HEK293 (cell line): ENCODE measurements around the gene AGTR1.

Source experiments
- CTCF ChIA-PET: fragments of 350-600 bp; formaldehyde crosslinking; extraction: SDS; loops from one replicate; lab custom pipeline; 2021; ENCODE audit warnings: antibody characterized with exemption; lab: Yijun Ruan, JAX
- POLR2A ChIA-PET: fragments of 300-600 bp; formaldehyde crosslinking; extraction: SDS; loops from one replicate; lab custom pipeline; 2020; ENCODE audit warnings: antibody characterized with exemption, inconsistent platforms; lab: Yijun Ruan, JAX
- H3K27ac ChIP-seq: fragments of 200-500 bp; sonication (Bioruptor generic); 2 replicates; pipeline ENCODE4 v1.5.1; 2014; ENCODE audit warnings: low read depth, low read length, control low read depth, inconsistent platforms; ENCODE audit errors: extremely low read depth
- H3K36me3 ChIP-seq, 2 experiments: fragments of 200-500 bp in 1 of 2; sonication (Bioruptor generic) in 1 of 2; 1 replicate in 1 of 2; 2 replicates in 1 of 2; pipeline ENCODE4 v1.5.1; 2014 to 2017; ENCODE audit warnings: inconsistent platforms in 2 of 2, low read length in 2 of 2; ENCODE audit not compliant: control insufficient read depth in 2 of 2, insufficient read depth in 1 of 2
- H3K4me1 ChIP-seq: fragments of 200-500 bp; sonication (Bioruptor generic); 2 replicates; pipeline ENCODE4 v1.5.1; 2014; ENCODE audit warnings: mild to moderate bottlenecking, low read length, inconsistent platforms; ENCODE audit not compliant: control insufficient read depth, insufficient read depth
- H3K4me3 ChIP-seq: 2 replicates; pipeline ENCODE4 v1.5.1; 2011; ENCODE audit warnings: low read depth, mild to moderate bottlenecking, control low read depth, low read length, moderate library complexity
- H3K9me3 ChIP-seq: fragments of 200-500 bp; sonication (Bioruptor generic); 2 replicates; pipeline ENCODE4 v1.5.1; 2014; ENCODE audit warnings: low read depth, low read length, inconsistent platforms; ENCODE audit not compliant: control insufficient read depth, insufficient read depth
- GFI1B ChIP-seq: fragments of 450-650 bp; formaldehyde crosslinking; IDR thresholded peaks from 2 replicates; pipeline ENCODE4 v1.5.1; 2016; ENCODE audit warnings: missing biosample characterization, missing genetic modification characterization
- GLI2 ChIP-seq: fragments of 450-650 bp; formaldehyde crosslinking; IDR thresholded peaks from 2 replicates; pipeline ENCODE4; 2017; ENCODE audit warnings: missing biosample characterization, missing genetic modification characterization, low read depth, borderline replicate concordance
- HOXA7 ChIP-seq: sonication (generic); formaldehyde crosslinking; IDR thresholded peaks from 2 replicates; pipeline ENCODE4 v1.8.1; 2022; ENCODE audit warnings: missing genetic modification reagents, borderline replicate concordance
- IKZF3 ChIP-seq: fragments of 450-650 bp; IDR thresholded peaks from 2 replicates; pipeline ENCODE4 v1.5.0; 2018; ENCODE audit warnings: missing biosample characterization, mild to moderate bottlenecking, missing genetic modification characterization, moderate library complexity
- KLF7 ChIP-seq: fragments of 450-650 bp; formaldehyde crosslinking; IDR thresholded peaks from 2 replicates; pipeline ENCODE4 v1.5.1; 2016; ENCODE audit warnings: missing biosample characterization, missing genetic modification characterization, borderline replicate concordance
- MYNN ChIP-seq: fragments of 450-650 bp; formaldehyde crosslinking; IDR thresholded peaks from 2 replicates; pipeline ENCODE4 v1.5.1; 2016; ENCODE audit warnings: missing biosample characterization, missing genetic modification characterization, borderline replicate concordance
- RBAK ChIP-seq: fragments of 450-650 bp; formaldehyde crosslinking; IDR thresholded peaks from 2 replicates; pipeline ENCODE4 v1.5.1; 2016; ENCODE audit warnings: missing biosample characterization, missing genetic modification characterization
- SALL2 ChIP-seq: fragments of 450-650 bp; formaldehyde crosslinking; IDR thresholded peaks from 2 replicates; pipeline ENCODE4 v1.5.0; 2017; ENCODE audit warnings: missing biosample characterization, mild to moderate bottlenecking, missing genetic modification characterization, borderline replicate concordance
- ZNF10 ChIP-seq: fragments of 450-650 bp; formaldehyde crosslinking; IDR thresholded peaks from 2 replicates; pipeline ENCODE4 v1.5.1; 2017; ENCODE audit warnings: missing biosample characterization, missing genetic modification characterization
- ZNF146 ChIP-seq: fragments of 450-650 bp; formaldehyde crosslinking; IDR thresholded peaks from 2 replicates; pipeline ENCODE4 v1.5.1; 2016; ENCODE audit warnings: missing biosample characterization, missing genetic modification characterization
- ZNF221 ChIP-seq: fragments of 450-650 bp; formaldehyde crosslinking; IDR thresholded peaks from 2 replicates; pipeline ENCODE4 v1.5.1; 2017; ENCODE audit warnings: missing biosample characterization, missing genetic modification characterization, borderline replicate concordance
- ZNF248 ChIP-seq: fragments of 450-650 bp; formaldehyde crosslinking; IDR thresholded peaks from 2 replicates; pipeline ENCODE4 v1.5.1; 2017; ENCODE audit warnings: missing biosample characterization, missing genetic modification characterization
- ZNF311 ChIP-seq: fragments of 450-650 bp; formaldehyde crosslinking; IDR thresholded peaks from 2 replicates; pipeline ENCODE4 v1.5.1; 2017; ENCODE audit warnings: missing biosample characterization, missing genetic modification characterization, borderline replicate concordance
- ZNF335 ChIP-seq: fragments of 450-650 bp; formaldehyde crosslinking; conservative IDR thresholded peaks from 2 replicates; pipeline ENCODE4 v1.5.1; 2016; ENCODE audit warnings: missing biosample characterization, missing genetic modification characterization
- ZNF341 ChIP-seq: fragments of 450-650 bp; formaldehyde crosslinking; IDR thresholded peaks from 2 replicates; pipeline ENCODE4; 2016; ENCODE audit warnings: low read depth, missing biosample characterization, missing genetic modification characterization
- ZNF37A ChIP-seq: fragments of 450-650 bp; IDR thresholded peaks from 2 replicates; pipeline ENCODE4 v1.5.1; 2018; ENCODE audit warnings: missing biosample characterization, missing genetic modification characterization
- ZNF423 ChIP-seq: fragments of 450-650 bp; formaldehyde crosslinking; IDR thresholded peaks from 2 replicates; pipeline ENCODE4 v1.5.1; 2016; ENCODE audit warnings: missing biosample characterization, missing genetic modification characterization
- ZNF473 ChIP-seq: fragments of 450-650 bp; formaldehyde crosslinking; IDR thresholded peaks from 2 replicates; pipeline ENCODE4 v1.5.1; 2017; ENCODE audit warnings: missing biosample characterization, missing genetic modification characterization
- ZNF48 ChIP-seq: fragments of 450-650 bp; formaldehyde crosslinking; IDR thresholded peaks from 2 replicates; pipeline ENCODE4 v1.5.1; 2016; ENCODE audit warnings: missing biosample characterization, missing genetic modification characterization
- ZNF558 ChIP-seq: fragments of 450-650 bp; formaldehyde crosslinking; IDR thresholded peaks from 2 replicates; pipeline ENCODE4 v1.5.1; 2016; ENCODE audit warnings: missing biosample characterization, missing genetic modification characterization
- ZNF580 ChIP-seq: fragments of 450-650 bp; formaldehyde crosslinking; IDR thresholded peaks from 2 replicates; pipeline ENCODE4 v1.5.1; 2016; ENCODE audit warnings: missing biosample characterization, missing genetic modification characterization
- ZNF621 ChIP-seq: fragments of 450-650 bp; formaldehyde crosslinking; IDR thresholded peaks from 2 replicates; pipeline ENCODE4 v1.5.1; 2017; ENCODE audit warnings: missing biosample characterization, missing genetic modification characterization
- ZNF624 ChIP-seq: fragments of 450-650 bp; formaldehyde crosslinking; IDR thresholded peaks from 2 replicates; pipeline ENCODE4 v1.5.1; 2017; ENCODE audit warnings: missing biosample characterization, missing genetic modification characterization
- ZNF654 ChIP-seq: fragments of 450-650 bp; formaldehyde crosslinking; IDR thresholded peaks from 2 replicates; pipeline ENCODE4 v1.5.1; 2016; ENCODE audit warnings: low read depth, missing biosample characterization, missing genetic modification characterization
- ZNF777 ChIP-seq: fragments of 450-650 bp; formaldehyde crosslinking; IDR thresholded peaks from 2 replicates; pipeline ENCODE4 v1.5.1; 2017; ENCODE audit warnings: missing biosample characterization, missing genetic modification characterization, borderline replicate concordance
- ZNF792 ChIP-seq: fragments of 450-650 bp; formaldehyde crosslinking; IDR thresholded peaks from 2 replicates; pipeline ENCODE4 v1.5.1; 2016; ENCODE audit warnings: missing biosample characterization, missing genetic modification characterization
- ZNF830 ChIP-seq: fragments of 450-650 bp; IDR thresholded peaks from 2 replicates; pipeline ENCODE4 v1.5.0; 2018; ENCODE audit warnings: missing biosample characterization, missing genetic modification characterization, low read depth, mild to moderate bottlenecking, moderate library complexity
- ZSCAN16 ChIP-seq: fragments of 450-650 bp; formaldehyde crosslinking; IDR thresholded peaks from 2 replicates; pipeline ENCODE4 v1.5.1; 2016; ENCODE audit warnings: missing biosample characterization, missing genetic modification characterization
- ZSCAN30 ChIP-seq: fragments of 450-650 bp; IDR thresholded peaks from 2 replicates; pipeline ENCODE4 v1.5.1; 2018; ENCODE audit warnings: missing biosample characterization, mild to moderate bottlenecking, missing genetic modification characterization, moderate library complexity
- TF ChIP-seq, protein P1 (sequence below): fragments of 450-650 bp; formaldehyde crosslinking; conservative IDR thresholded peaks from 2 replicates; pipeline ENCODE4 v1.5.1; 2016; ENCODE audit warnings: low read depth, missing biosample characterization, missing genetic modification characterization
- TF ChIP-seq, protein P2 (sequence below): fragments of 450-650 bp; formaldehyde crosslinking; IDR thresholded peaks from 2 replicates; pipeline ENCODE4 v1.5.1; 2016; ENCODE audit warnings: missing biosample characterization, missing genetic modification characterization, low read depth
- TF ChIP-seq, protein P3 (sequence below): fragments of 450-650 bp; formaldehyde crosslinking; IDR thresholded peaks from 2 replicates; pipeline ENCODE4 v1.5.1; 2017; ENCODE audit warnings: missing biosample characterization, missing genetic modification characterization

AGTR1 gene

GRCh38 chr3:148758303-148758884 is 60.7 kb downstream of the AGTR1 start:
- Histone ChIP-seq H3K4me3 (no peak overlapping the region), H3K27ac (no peak overlapping the region), H3K9me3 (no peaks in the 10 kb centered on the region), H3K36me3 (no peaks in the 10 kb centered on the region), H3K4me1 (no peaks in the 10 kb centered on the region)
- POLR2A ChIA-PET, result no interaction called here
- CTCF ChIA-PET, result interaction anchor here (0.8 kb wide), 1 partner anchor 13 kb away, joined by 4 read pairs; no protein-coding TSS in a partner anchor
- no peak for TF ChIP-seq ZNF341
- no peak for TF ChIP-seq ZNF830 (tag by site-specific recombination)
- no peak for TF ChIP-seq ZSCAN16 (tag by site-specific recombination)
- TF ChIP-seq MYNN (tag by site-specific recombination), result no peak
- no peak for TF ChIP-seq ZSCAN30 (tag by site-specific recombination)
- TF ChIP-seq ZNF624 (tag by site-specific recombination), result no peak
- no peak for TF ChIP-seq ZNF311 (tag by site-specific recombination)
- no peak for TF ChIP-seq ZNF621 (tag by site-specific recombination)
- TF ChIP-seq ZNF48 (tag by site-specific recombination), result no peak
- no peak for TF ChIP-seq ZNF792 (tag by site-specific recombination)
- no peak for TF ChIP-seq ZNF580 (tag by site-specific recombination)
- TF ChIP-seq, protein P1, sequence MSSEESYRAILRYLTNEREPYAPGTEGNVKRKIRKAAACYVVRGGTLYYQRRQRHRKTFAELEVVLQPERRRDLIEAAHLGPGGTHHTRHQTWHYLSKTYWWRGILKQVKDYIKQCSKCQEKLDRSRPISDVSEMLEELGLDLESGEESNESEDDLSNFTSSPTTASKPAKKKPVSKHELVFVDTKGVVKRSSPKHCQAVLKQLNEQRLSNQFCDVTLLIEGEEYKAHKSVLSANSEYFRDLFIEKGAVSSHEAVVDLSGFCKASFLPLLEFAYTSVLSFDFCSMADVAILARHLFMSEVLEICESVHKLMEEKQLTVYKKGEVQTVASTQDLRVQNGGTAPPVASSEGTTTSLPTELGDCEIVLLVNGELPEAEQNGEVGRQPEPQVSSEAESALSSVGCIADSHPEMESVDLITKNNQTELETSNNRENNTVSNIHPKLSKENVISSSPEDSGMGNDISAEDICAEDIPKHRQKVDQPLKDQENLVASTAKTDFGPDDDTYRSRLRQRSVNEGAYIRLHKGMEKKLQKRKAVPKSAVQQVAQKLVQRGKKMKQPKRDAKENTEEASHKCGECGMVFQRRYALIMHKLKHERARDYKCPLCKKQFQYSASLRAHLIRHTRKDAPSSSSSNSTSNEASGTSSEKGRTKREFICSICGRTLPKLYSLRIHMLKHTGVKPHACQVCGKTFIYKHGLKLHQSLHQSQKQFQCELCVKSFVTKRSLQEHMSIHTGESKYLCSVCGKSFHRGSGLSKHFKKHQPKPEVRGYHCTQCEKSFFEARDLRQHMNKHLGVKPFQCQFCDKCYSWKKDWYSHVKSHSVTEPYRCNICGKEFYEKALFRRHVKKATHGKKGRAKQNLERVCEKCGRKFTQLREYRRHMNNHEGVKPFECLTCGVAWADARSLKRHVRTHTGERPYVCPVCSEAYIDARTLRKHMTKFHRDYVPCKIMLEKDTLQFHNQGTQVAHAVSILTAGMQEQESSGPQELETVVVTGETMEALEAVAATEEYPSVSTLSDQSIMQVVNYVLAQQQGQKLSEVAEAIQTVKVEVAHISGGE (tag by site-specific recombination), result no peak
- no peak for TF ChIP-seq ZNF10 (tag by site-specific recombination)
- TF ChIP-seq ZNF777 (tag by site-specific recombination), result no peak
- TF ChIP-seq SALL2 (tag by site-specific recombination), result no peak
- no peak for TF ChIP-seq IKZF3 (tag by site-specific recombination)
- TF ChIP-seq HOXA7 (CRISPR knock-in tag), result no peak
- TF ChIP-seq KLF7 (tag by site-specific recombination), result no peak
- no peak for TF ChIP-seq ZNF335 (tag by site-specific recombination)
- TF ChIP-seq ZNF221 (tag by site-specific recombination), result no peak

GRCh38 chr3:148759430-148759829 is 61.7 kb downstream of the AGTR1 start:
- no peak overlapping the region for H3K4me3 ChIP-seq
- ChIA-PET POLR2A (no interaction called here), CTCF (no interaction called here)
- H3K36me3 ChIP-seq, result no peaks in the 10 kb centered on the region
- no peak overlapping the region for H3K27ac ChIP-seq
- no peaks in the 10 kb centered on the region for H3K4me1 ChIP-seq
- no peaks in the 10 kb centered on the region for H3K9me3 ChIP-seq
- TF ChIP-seq ZNF37A (no peak), ZNF558 (no peak), RBAK (tag by site-specific recombination) (no peak), ZNF654 (tag by site-specific recombination) (no peak), ZNF423 (tag by site-specific recombination) (no peak), ZNF146 (tag by site-specific recombination) (no peak), ZNF473 (tag by site-specific recombination) (no peak), GFI1B (tag by site-specific recombination) (no peak), ZNF248 (tag by site-specific recombination) (no peak), GLI2 (tag by site-specific recombination) (no peak)
- TF ChIP-seq, protein P2, sequence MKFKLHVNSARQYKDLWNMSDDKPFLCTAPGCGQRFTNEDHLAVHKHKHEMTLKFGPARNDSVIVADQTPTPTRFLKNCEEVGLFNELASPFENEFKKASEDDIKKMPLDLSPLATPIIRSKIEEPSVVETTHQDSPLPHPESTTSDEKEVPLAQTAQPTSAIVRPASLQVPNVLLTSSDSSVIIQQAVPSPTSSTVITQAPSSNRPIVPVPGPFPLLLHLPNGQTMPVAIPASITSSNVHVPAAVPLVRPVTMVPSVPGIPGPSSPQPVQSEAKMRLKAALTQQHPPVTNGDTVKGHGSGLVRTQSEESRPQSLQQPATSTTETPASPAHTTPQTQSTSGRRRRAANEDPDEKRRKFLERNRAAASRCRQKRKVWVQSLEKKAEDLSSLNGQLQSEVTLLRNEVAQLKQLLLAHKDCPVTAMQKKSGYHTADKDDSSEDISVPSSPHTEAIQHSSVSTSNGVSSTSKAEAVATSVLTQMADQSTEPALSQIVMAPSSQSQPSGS, result no peak
- TF ChIP-seq, protein P3, sequence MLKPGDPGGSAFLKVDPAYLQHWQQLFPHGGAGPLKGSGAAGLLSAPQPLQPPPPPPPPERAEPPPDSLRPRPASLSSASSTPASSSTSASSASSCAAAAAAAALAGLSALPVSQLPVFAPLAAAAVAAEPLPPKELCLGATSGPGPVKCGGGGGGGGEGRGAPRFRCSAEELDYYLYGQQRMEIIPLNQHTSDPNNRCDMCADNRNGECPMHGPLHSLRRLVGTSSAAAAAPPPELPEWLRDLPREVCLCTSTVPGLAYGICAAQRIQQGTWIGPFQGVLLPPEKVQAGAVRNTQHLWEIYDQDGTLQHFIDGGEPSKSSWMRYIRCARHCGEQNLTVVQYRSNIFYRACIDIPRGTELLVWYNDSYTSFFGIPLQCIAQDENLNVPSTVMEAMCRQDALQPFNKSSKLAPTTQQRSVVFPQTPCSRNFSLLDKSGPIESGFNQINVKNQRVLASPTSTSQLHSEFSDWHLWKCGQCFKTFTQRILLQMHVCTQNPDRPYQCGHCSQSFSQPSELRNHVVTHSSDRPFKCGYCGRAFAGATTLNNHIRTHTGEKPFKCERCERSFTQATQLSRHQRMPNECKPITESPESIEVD, result no peak
